GM18502 (cell line): ENCODE results near the gene UBE2J2.

Experiments
- ATAC-seq: cut with Tn5 transposase; IDR thresholded peaks from one replicate; pipeline ENCODE4 v1.9.1; 2021; ENCODE audit warnings: mild to moderate bottlenecking; ENCODE audit not compliant: unreplicated experiment, poor library complexity

The UBE2J2 gene

DNA sequence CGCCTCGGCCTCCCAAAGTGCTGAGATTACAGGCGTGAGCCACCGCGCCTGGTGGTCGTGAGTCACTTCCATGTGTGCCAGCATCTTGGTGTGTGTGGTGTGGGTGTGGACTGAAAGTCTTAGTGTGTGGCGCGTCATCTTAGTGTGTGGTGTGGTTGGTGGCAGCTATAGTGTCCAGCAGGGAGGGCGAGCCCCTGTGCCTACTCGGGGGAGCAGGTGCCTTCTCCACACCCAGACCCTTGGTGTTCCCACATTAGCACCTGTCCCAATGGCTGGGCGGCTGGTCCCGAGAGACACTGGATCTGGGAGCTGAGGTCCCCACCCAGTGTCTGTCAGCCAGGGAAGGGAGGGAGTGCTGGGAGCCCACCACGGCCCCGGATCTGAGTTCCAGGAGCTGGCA, 9.3 kb upstream of the UBE2J2 start:
- no peak for ATAC-seq

DNA sequence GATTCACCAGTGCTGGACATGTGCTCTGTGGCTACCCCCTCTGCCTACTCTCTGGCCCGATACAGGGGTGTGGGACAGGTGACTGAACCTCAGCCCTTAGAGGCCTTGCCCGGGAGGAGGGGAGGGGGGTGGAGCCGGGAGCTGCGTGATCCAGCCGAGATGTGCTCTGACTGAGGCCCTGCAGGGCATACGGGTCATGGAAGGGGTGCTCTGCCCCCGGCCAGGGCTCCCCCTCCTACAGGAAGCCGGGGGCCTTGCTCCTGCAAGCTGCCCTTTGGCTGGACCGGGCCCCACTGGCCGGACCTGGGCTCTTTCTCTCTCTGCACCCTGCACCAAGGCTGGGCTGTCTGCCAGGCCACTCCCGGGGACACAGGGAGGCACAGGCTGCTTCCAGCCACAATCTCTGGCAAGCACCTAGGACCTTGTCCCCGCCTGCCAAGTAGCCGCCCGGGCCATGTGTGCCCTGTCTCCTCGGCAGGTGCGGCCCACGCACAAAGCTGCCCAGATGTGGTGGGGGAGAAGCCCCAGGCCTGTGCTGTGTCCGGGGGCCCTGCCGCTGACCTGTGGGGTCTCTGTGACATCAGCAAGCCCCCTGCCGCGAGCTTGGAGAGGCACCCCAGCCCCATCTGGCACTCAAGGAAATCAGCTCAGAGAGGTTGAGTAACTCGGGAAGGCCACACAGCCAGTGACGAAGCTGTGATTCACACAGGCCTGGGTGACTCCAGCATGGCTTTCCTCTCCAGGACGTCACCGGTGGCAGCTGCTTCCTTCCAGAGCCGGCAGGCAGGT, 8.1 kb upstream of the UBE2J2 start:
- no peak for ATAC-seq

DNA sequence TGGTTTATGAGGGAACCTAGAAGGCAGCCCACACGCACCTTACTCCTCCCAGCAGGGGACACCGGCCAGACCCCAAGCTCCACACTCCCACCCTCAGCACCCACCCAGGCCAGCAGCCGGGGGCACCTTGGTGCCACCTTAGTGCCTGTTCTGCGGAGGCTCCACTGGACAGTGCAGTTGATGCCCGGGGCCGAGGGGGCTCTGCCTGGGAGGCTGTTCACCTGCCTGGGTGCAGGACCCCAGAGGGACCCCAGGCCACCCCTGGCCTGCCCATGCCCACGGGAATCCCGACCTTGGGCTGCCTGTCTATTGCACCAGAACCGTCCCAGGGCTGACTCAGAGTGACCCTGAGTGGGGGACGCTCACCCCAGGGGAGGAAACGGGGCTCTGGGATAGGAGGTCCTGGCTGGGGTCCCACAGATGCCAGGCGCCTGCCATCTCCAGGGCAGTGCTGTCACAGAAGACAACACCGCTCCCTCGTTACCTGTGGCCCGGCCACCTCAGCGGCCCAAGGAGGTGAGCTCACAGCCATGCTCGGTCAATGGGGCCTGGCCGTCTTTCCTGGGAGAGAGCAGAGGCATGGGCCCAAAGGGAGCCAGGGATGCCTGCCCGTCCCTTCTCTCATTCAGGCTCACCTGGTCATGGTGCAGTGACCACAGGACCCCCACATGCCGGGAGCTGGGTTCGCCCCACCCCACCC, 7.3 kb upstream of the UBE2J2 start:
- no peak for ATAC-seq

DNA sequence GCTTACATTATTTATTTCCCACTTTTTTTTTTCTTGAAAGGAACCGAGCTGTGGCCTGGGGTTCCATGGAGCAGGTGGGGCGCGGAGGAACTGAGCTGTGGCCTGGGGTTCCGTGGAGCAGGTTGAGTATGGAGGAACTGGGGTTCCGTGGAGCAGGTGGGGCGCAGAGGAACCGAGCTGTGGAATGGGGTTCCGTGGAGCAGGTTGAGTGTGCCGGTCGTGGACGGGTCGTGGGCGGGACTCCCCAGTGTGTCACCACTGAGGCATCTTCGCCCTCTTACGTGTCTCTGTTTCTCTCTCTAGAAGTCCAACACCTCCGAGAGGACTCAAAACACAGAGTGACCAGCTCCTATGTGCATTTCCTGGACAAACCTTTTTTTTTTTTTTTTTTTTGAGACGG, 5.4 kb upstream of the UBE2J2 start:
- no peak for ATAC-seq

DNA sequence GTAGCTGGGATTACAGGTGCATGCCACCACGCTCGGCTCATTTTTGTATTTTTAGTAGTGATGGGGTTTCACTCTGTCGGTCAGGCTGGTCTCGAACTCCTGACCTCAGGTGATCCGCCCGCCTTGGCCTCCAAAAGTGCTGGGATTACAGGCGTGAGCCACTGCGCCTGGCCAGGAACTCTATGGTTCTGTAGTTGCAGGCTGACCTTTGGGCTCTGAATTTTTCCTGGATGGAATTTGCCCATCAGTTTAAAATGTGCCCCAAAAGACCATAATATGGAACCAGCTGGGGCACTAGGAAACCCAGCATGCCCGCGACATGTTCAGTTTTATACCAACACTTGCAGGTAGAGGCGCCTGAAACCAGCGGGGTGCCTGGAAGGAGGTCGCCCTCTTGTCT, 5.0 kb upstream of the UBE2J2 start:
- no peak for ATAC-seq

DNA sequence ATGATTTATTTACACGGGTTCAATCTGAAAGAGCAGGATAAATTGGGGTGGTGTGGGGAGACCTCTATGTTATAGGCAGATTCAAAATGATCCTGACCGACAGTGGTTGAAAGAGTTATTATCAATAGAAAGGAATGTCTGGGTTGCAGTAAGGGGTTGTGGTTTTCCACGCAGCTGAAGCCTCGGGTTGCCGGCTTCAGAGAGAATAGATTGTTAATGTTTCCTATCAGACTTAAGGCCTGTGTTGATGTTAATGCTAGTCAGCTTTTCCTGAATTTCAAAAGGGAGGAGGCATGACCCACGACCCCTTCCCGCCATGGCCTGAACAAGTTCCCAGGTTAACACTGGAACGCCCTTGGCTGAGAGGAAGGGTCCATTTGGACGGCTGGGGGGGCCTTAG, 2.2 kb upstream of the UBE2J2 start:
- no peak for ATAC-seq

DNA sequence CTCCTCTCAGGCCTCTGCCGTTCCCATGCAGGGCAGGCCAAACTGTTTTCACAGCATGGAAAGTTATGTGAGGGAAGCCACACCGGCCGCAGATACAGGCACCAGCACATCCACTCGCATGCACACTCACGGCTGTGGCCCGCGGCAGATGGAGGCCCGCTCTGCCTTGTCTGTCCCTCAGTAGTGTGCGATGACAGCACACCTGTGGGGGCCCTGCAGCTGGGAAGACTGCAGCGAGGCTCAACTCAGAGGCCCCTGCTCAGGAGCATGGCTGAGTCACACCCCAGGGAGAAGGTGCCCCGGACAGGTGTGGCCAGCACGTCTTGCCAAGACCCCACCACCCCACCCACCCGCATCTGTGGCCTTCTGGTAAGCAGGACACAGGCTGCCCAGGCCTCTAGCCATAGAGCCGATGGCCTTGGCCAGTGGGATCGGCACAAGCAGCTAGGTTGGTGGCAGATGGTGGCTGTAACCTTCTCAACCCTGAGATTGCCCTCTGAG, 1.3 kb upstream of the UBE2J2 start:
- no peak for ATAC-seq

DNA sequence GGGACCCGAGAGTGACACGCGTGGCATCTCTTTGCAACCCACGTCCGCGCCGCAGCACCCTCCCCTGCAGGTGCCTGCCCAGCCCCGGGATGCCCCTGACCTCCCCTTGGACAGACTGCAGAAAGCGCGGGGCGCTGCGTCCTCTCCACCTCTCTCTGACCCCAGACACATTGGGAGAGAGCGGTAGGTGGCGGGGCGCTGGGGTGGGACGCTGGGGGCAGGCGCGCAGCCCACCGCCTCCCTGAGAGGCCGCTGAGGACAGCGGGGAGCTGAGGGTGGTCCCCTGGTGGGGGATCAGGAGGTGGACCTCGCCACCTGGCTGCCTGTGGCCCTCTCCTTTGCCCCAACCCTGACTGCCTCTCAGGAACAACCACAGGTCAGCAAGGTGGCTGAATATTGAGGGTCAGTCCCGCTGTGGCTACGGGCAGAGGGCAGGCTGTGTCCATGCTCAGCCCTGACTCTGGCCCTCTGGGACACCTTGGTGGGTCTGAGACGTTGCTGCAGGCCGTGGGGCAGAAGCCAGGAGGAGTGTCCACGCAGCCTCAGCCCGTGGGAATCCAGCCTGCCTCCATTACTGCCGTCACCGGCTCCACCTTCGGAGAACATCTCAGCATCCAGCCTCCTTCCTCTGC, 761 bp upstream of the UBE2J2 start:
- no peak for ATAC-seq

DNA sequence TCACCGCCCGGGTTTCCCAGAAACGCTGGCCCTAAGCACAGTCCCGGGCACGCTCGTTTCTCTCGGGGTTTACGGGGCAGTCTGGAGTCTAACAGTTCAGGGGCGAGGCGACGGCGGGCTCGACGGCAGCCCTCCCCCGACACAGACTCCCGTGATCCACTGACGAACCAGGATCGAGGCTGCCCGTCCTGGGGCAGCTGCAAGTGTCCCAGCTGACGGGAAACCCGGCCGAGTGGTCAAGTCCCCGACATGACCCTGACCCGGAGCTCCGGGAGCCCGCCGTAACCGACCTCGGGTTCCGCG, 494 bp downstream of the UBE2J2 start:
- peak; percentile 2 for ATAC-seq

DNA sequence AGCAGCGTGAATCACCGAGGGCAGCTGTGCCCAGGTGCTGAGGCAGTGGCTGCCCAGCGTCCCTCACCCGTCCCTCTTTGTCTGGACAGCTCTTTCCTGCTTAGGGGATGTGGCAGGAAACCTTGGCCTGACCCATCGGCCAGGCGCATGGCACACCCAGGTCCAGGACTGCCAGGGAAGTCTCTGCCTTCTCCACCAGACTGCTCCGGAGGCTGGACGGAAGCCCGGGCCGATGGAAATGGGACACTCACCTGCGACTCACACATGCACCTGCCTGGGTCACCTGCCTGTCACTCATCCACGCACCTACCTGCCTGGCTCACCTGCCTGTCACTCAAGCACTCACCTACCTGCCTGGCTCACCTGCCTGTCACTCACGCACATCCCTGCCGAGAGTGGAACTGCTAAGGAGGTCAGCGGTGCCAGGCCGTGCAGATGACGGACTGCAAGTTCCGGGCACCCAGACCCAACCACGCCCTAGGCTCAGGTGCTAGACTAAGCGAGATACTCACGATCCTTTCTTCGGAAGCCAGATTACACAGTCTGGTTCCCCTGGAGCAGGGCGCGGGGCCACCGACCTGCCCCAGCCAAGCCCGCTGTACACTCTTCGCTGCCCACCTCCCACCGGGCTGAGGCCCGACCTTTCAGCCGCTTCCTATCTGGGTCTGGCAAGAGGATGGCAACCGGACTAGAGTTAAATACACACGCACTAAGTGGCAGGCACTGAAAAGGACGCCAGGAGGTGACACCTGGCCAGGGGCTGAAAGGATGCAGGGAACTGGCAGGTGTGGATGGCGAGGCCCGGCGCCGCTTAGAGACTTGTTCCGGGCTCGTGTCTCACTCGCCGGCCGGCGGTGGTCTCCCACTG, 1.1 kb downstream of the UBE2J2 start:
- ATAC-seq, result no peak

DNA sequence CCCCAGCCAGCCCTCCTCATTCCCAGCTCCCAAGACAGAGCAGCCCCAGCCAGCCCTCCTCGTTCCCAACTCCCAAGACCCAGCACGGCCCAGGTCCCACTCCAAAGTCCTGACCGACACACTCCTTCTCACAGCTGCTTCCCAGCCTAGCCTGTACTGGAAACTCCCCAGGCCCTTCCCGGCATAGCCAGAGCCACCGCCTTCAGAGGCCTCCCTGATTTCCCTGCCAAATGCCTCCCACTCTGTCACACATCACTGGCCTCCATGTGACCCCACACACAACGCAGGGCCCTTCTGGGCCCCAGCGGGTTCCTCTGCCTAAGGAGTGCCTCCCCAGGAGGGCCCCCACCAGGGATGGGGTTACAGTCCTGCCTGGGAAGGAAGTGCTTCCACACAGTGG, 2.8 kb downstream of the UBE2J2 start:
- no peak for ATAC-seq

DNA sequence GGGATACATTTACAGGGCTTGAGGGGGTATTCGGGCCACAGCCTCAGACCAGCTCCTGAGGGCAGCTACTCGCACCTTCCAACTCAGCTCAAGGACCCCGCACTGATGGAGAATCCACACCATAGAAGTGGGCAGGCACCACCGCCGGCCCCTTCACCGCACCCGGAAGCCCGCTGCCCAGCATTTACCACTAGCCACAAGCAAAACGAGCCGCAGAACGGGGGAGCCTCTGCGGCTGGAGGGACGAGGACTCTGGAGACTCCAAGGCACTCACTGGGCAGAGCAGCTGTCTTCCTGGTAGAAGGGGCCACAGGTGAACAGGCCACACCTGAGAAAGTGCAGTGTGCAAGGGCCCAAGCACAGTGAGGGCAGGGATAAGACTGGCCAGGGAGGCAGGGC, 5.4 kb downstream of the UBE2J2 start:
- ATAC-seq, result no peak

DNA sequence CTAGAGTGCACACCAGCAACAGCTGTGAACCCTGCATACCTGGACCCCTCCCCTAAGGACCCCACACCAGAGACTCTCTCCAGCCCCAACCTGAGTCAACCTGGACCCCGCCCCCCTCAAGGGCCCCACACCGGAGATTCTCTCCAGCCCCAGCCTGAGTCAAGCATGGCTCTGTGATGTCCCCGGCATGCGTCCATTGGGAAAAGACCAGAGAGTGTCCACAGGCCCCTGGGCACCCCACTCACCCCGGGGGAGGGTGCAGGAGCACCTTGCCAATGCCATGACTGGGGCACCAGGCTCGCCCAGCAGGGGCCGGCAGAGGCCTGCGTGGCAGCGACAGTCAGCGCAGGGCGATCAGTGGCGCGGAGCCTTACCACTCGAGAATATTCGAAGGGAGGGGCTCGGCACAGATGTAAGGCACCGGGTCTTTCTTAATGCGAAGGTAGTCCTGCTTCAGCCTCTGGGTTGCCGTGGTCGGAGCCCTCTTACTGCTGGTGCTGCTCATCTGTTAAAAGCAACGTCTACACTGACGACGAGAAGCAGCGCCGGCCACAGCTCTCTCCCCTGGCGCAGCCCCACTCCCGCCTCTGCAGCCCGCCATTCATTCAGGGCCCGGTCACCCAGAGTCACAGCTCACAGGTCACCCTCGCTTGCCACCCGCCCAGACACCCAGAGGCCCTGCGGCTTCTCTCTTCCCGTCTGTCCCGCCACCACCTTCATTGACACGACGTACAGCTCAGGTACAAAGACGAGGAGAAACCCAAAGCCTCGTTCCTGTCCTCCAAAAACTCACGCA, 6.0 kb downstream of the UBE2J2 start:
- ATAC-seq, result no peak

DNA sequence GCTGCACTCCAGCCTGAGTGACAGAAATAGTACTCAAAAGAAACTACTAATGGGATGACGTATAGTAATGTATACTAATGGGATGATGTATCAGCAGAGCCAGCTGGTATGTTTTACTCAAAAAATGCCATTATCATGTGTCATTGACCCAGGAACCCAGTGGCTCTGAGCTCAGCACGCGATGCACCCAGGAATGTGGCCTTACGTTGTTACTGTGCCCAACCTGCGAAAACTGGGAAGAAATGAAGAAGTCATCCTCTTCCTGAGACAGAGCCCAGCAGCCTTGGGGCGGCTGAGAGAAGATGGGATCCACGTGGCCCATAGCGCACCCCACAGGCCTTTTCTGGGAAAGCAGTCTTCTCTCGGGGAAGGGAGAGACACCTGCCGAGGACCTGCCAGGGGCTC, 8.8 kb downstream of the UBE2J2 start:
- ATAC-seq, result no peak

DNA sequence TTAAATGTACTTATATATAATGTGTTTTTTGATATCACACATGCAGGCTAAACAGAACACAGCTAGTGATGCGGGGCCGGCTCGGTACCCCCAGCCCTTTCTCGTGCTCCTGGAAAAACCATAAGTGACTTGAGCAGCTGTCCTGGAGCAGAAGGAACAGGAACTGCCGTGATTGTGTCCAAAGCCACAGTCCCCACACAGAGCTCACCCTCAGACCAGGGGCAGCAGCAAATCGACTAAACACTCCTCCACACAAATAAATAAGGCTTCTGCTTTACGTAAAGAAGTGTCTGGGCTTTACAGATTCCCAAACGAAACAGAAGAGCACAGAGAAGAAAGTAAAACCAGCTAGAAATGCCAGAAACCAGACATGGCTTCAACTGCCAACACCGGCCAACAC, 9.6 kb downstream of the UBE2J2 start:
- no peak for ATAC-seq

DNA sequence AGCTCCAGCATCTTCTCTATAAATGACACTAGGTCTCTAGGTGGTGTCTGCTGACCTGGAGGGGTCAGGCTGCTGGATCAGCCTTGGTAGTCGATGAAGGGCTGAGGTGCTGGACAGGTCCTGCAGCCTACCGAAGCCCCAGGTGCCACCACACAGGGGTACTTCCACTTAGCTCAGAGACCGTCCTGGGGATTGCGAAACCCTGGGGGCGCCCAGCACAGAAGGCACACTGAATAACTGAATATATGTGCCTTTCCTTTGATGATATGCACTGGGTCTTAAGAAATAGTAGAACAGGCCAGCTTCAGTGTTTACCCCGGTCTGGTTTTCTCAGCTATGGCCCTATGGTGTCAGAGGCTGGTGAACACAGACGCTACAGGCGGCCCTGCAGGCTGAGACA, 10.9 kb downstream of the UBE2J2 start:
- ATAC-seq, result no peak

DNA sequence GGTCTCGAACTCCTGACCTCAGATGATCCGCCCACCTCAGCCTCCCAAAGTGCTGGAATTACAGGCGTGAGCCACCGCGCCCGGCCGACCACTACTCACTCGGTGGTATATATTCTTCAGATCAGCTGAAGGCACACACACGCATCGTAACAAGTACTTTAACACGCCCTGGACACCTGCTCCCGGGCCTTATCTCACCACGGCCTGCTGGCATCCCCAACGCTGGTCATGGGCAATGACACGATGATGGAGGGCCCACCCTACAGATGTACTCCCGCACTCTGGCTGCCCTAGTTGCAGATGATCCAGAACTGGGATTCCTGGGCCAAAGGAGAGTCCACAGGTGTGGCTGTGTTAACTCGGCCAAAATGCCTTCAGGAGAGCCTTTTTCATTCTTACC, 11.6 kb downstream of the UBE2J2 start:
- no peak for ATAC-seq

DNA sequence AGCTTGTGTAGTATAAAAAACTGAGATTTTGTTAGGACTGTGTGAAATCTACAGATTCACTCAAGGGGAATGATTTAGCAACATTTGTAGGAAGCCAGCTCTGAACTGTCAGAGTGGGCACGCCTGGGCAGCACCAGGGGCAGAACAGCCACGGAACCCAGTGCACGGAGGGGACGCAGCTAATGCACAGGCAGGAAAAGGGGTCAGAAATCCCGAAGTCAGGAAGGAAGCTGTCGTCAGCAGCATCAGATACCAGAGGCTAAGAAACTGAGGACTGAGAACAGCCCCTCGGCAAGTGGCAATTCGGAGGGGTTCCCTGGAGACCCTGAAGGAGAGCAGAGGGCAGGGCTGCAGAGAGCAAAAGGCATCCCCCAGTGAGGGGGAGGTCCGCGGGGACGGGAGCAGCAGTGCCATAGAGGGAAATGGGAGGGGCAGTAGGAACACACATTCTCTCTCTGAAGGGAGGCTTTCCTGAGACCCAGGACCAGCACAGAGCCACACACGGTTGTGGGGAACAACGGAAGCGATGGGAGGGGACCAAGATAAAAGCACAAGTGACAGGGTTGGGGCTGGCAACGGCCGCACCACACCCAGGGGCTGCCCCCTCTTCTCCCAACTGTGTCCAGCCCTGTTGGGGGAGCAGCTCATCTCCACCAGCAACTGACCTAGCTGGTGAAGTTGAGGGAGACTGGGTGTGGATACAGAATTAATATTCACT, 12.7 kb downstream of the UBE2J2 start:
- ATAC-seq, result no peak

DNA sequence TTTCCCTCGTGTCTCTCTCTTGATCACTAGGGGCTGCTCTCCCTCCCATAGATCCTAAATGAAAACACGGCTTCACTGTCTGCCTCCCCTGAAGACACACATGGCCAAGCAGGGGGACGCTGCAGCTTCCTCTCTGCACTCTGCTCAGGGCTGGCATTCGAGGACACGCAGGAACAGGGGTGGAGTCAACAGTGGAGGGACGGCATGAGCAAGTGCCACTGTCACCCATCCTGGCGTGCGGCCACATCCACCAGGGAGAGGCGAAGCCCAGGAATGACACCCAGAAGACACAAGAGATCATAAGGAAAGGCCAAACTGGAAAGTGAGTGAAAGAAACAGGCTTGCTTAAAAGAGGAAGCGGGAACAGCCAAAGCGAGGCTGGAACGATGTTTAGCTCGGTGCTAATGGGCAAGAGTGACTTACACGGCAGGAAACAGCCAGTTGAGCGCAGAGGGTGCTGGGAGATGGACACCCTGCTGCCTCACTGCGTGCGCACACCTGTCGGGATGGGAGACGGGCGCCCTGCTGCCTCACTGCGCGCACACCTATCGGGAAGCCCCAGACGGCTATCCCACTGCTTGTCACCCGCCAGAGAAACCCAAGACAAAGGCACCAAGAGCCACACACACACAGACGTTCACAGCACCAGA, 13.6 kb downstream of the UBE2J2 start:
- ATAC-seq, result no peak
